Measurements from ENCODE around the gene SLC13A3.

SLC13A3 gene

DNA sequence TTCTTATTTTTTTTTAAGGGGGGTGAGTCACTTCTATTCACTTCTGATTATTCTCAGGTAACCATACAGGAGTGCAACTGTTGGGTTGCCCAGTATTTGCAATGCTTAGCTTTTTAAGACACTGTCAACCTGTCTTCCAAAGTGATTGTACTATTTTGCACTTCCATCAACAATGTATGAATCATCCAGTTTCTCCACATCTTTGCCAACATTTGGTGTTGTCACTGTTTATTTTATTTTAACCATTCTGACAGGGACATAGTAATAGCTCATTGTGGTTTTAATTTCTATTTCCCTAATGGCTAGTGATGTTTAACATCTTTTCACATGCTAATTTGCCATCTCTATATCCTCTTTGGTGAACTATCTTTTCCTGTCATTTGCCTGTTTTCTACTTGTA, 1.4 kb upstream of the SLC13A3 start:
- DNase-seq (ENCODE audit: low read depth, low spot score) = no peak

DNA sequence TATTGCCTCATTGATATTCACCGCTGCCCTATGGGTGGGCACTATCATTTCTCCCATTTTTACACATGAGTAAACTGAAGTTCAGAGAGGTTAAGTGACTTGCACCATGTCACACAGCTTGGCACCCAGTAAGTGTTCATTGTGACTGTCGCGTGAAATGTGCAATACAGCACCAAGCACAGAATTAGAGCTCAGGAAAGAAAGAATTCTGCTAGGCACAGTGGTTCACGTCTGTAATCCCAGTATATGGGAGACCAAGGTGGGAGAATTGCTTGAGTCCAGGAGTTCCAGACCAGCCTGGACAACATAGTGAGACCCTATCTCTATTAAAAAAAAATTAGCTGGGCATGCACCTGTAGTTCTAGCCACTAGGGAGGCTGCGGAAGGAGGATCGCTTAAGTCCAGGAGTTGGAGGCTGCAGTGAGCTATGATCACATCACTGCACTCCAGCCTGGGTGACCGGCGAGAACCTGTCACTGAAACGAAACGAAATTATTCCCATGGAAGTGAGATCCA, 626 bp downstream of the SLC13A3 start:
- DNase-seq (ENCODE audit: low read depth, low spot score) = no peak

DNA sequence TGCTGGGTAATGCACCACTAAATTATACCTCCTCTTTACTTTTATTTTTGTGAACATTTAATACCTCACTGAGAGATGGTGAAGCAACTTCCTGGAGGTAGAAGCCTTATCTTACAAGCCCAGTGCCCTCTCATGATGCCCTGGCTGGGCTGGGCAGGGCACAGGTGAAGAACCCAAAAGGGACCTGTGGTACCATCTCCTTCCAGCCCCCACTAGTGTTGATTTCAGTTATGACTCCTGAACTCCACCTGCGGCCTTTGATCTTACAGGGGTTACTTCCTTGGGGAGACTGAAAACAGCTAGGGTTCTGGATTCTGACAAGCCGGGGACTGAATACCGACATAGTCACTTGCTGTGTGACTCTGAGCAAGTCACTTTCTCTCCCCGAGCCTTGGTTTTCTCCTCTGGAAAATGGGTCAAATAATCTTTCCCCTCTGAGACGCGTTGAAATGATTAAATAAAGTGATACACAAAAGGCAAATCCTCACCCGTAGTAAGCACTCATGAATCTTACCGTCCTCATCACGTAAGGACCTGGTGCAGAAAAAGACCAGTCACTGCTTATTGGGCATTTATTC, 1.2 kb downstream of the SLC13A3 start:
- no peak for DNase-seq (ENCODE audit: low read depth, low spot score)

DNA sequence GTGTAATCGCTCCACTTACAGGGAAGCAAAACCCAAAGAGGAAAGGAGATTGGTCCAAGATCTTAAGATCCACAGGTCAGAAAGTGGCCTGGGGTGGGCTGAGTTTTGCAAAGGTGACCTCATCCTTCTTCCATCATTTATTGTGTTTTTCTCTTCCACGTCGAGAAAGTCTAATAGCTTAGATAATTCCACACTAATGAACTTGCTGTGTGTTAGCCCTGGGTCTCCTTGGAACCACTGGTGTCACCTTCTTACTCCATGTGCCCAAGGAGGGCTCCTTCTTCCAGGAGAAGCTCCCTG, 1.7 kb downstream of the SLC13A3 start:
- no peak for DNase-seq (ENCODE audit: low read depth, low spot score)

DNA sequence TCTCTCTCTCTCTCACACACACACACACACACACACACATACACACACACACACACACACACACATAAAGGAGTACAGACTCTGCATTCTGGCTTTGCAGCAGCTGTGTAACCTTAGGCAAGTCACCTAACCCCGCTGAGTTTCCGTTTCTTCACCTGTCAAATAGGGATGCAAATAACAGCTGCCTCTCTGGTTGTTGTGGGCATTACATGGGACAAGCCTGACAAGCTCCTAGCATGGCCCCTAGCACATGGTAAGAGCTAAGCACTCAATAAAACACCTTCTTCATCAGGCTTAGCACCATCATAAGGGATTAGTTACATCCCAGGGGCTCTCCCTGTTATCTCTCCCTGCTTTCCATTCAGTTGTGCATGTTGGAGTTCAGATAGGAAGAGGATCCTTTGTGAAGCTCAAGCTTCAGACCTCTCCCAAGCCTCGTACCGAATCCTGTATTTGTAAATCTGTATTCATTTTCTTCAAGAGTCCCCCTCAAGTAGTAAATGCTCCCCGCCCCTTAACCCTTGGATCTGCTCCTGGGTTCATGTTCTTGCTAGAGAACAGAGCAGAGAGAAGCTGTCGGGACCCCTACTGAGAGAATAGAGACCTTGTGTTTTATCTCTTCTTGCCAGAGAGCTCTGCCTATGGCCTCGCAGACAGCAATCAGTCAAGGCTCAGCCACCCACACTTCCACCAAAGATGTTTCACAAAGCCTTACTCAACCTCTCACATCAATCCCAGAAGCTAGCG, 2.2 kb downstream of the SLC13A3 start:
- DNase-seq (ENCODE audit: low read depth, low spot score) = no peak

DNA sequence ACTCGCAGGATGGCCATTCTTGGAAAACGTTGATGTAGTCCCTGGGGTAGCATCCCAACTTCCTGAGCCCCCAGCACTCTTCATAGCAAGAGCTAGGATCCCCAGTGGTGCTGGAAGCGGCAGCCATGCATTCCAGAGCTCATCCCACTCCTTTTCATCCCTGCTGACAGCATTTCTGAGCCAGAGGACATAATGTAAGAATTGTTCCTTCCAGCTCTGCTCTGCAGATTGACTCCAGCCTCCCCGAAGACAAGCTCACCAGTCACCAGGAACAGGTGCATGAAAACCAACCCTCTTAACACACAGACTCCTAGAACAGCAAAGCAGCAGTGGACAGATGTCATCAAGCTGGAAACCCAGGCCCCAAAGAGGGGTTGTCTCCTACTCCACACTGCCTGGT, 3.8 kb downstream of the SLC13A3 start:
- DNase-seq (ENCODE audit: low read depth, low spot score) = no peak

DNA sequence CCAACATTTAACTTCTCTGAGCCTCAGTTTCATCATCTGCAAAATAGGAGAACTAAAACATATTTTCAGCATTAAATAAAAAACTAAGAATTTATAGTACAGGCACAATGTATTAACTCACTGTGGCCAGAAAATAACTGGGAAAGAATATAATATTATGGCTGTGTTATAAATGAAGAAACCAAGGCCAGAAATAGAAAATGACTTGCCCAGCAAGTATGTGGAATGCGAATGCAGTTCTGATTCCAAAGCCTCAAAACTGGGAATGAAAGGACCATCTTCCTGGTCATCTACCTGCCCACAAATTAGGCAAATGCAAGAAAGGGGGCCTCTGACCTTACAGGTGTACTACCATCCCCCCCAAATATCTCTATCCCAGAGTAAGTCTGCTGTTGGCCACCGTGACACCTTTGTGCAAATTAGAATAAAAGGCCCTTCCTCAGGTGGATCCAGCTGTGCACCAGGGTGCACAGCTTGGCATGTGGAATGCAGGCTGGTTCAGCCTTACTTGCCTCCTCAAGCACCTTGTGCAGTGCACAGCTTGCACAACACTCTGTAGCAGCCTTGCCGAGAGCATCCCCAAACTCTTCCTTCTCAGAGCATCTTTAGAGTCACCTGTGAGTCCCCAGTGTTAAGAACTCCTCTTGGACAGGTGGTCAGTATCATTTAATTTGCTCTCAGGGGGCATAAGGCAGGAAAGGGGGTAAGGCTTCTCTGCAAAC, 4.4 kb downstream of the SLC13A3 start:
- no peak for DNase-seq (ENCODE audit: low read depth, low spot score)

DNA sequence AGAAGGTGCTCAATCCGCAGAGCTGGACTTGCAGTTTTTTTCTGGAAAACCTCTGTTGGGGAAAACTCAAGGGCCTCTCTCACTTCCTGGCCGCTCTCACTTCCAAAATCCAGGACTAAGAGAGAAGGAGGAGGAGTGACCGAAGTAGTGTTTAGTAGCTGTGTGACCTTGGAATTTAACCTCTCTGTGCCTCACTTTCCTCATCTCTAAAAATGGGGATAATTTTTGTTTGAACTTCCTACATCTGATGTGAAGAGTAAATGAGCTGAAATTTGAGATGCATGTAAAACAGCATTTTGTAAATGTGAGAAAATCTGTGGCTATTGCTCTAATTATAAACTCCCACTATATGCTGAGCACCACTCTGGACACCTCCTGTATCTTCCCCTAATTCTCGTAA, 5.1 kb downstream of the SLC13A3 start:
- DNase-seq (ENCODE audit: low read depth, low spot score) = no peak

DNA sequence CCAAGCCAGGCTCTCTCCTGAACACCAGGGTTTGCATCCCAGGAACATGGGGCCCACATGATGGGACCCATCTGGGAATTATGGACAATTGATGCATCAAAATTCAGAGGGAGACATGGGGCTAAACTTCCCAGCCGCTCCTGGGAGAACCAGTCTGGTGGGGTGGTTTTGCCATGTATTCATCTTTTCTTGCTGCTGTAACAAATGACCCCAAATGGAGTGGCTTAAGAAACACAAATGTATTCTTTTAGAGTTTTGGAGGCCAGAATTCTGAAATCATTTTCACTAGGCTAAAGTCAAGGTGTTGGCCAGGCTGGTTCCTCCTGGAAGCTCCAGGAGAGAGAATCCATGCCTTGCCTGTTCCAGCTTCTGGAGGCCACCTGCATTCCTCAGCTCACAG, 6.5 kb downstream of the SLC13A3 start:
- DNase-seq (ENCODE audit: low read depth, low spot score) = no peak

DNA sequence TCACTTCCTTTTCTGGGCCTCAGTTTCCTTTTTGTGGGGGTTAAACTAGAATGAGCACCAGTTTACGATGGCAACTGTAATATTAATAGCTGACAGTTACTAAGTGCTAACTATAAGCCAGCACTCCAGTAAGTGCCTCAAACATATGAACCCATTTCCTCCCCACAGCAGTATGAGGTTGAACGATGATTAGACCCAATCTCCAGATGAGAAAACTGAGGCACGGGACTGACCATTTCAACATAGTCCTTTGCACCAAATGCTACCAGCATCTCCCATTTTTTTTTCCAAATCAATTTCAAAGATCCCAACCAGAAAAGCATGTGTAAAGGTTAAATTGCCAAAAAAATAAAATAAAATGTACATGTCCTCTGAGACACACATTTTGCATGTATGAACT, 7.1 kb downstream of the SLC13A3 start:
- no peak for DNase-seq (ENCODE audit: low read depth, low spot score)

DNA sequence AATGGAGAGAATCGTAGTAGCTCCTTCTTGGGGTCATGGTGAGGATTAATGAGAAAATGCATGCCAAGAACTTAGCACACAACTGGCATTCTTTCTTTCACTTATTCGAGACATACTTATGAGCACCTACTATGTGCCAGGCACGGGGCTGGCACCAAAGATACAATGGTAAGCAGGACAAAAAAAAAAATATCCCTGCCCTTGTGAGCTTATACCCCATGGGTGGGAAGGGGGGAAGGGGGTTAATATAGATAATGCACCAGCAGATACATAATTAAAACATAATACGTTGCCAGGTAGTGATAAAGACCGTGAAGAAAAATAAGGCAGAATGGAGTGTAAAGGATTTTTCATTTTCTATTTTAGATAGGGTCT, 8.3 kb downstream of the SLC13A3 start:
- DNase-seq (ENCODE audit: low read depth, low spot score) = no peak

DNA sequence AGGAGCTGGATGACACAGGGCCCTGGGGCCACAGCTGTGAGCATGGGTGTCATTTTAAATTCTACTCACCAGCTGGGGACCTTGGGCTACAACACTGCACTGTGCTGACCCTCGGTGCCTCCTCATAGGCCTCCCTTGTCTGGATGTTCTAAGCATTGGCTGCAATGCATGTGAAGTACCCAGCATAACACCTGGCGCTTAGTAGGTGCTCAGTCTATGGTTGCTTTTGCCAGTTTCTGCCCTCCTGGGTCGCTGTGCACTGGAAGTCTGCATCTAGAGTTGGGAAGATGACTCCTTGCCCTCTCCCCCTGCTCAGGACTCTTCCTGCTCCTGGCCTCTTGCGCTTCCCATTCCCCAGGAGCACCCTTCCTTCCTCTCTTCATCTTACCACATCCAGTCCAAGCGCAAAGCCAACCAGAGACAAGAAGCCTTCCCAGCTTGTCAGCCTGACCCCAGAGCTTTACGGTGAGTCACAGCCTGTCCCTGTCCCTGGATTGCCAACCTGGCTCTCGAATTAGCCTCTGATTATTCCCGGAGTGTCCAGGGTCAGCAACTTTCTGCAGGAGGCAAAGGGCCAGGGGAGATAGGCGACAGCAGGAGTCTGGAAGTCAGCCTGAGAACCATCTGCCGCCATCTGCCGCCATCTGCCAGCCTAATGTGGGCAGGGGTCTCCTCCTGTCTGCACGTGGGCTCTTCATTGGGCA, 8.8 kb downstream of the SLC13A3 start:
- DNase-seq (ENCODE audit: low read depth, low spot score) = no peak

DNA sequence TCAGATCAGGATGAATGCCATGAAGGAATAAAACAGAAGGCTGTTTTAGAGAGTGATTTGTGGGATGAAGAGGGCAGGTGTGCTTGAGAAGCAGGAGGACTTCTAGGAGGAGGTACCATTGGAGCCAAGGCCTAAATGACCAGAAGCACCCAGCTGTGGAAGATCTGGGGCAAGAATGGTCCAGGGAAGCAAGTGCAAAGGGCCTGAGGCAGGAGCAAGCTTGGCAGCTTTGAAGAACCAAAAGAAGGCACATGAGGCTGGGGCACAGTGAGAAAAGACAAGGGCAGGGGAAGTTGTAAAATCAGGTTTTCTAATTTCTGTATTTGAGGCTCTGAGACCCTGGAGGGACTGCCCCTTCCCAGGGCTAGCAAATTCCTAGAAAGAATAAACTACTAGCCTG, 9.8 kb downstream of the SLC13A3 start:
- no peak for DNase-seq (ENCODE audit: low read depth, low spot score)

DNA sequence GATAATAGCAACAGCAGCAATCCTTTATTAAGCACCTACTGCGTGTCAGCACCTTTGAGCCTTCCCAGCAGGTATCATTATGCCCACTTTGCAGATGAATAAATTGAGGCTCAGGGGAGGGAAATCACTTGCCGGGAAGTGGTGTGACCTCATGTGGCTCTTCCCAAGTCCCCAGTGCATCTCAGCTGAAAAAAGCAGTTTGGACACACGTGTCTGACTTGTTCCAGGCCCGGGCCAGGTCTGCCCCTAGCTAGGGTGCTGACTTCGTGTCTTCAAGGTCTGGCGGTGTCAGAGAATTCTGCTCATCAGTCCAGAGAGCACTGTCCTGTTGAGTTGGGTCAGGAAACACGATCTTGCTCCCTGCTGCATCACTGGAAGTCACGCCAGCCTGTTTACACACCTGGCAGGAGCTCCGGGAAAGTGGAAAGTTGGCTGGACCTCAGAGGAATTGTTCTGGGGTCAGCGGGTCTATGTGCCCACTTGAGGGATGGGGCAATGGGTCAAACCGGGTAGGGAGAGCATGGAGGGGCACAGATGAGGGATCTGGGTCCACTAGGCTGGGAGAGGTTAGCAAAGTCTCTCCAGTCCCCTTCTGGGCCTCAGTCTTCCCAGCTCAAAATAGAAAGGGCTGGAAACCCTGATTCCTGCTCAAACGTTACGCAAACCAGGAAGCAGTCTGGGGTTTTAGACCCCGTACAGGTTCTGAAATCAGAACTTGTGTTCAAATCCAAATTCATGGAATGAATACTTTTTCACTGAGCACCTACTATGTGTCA, 10.5 kb downstream of the SLC13A3 start:
- DNase-seq (ENCODE audit: low read depth, low spot score) = no peak

DNA sequence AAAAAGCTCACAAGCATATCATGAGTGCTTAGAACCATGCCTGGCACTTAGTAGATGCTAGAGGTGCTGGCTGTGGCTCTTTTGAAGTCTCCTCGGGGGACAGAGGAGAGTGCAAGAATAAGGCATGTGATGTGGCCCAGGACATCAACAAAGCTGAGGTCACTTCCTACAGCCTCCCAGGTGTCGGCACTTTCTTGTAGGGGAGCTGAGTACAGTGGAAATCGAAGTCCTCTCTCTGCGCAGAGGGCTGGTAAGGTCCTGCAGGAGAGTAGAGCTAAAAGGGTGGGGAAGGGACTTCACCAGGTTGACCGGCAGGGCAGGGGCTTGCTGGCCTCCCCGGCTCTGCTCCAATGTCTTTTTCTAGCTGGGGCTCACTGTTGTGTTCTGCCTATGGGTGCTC, 11.2 kb downstream of the SLC13A3 start:
- DNase-seq (ENCODE audit: low read depth, low spot score) = no peak

DNA sequence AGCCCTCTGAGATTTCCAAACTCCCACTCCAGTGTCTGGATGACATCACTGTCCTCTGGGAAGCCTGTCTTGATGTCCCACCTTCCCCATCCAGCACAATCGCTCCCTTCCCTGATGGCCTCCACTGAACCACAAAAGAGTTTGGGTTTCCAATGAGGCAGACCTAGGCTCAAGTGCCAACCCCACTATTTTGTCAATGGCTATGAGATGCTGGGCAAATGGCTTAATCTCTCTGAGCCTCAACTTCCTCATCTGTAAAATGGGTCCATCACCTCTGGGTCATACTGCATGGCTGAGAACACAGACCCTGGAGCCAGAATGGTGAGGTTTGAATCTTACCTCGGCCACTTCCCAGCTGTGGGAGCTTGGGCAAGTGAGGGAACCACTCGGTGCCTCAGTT, 11.7 kb downstream of the SLC13A3 start:
- DNase-seq (ENCODE audit: low read depth, low spot score) = no peak

DNA sequence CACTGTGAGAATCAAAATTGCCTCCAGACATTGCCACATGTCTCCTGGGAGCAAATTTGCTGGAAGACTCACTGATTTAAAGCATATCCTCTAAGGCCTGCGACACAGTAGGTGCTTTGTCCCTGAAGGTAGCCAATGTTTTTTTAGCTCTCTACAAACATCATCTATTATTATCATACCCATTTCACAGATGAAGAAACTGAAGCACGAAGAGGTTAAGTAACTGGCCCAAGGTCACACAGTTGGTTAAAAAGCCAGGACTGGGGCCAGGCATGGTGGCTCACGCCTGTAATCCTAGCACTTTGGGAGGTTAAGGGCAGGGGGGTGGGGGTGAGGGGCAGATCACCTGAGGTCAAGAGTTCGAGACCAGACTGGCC, 12.4 kb downstream of the SLC13A3 start:
- no peak for DNase-seq (ENCODE audit: low read depth, low spot score)

DNA sequence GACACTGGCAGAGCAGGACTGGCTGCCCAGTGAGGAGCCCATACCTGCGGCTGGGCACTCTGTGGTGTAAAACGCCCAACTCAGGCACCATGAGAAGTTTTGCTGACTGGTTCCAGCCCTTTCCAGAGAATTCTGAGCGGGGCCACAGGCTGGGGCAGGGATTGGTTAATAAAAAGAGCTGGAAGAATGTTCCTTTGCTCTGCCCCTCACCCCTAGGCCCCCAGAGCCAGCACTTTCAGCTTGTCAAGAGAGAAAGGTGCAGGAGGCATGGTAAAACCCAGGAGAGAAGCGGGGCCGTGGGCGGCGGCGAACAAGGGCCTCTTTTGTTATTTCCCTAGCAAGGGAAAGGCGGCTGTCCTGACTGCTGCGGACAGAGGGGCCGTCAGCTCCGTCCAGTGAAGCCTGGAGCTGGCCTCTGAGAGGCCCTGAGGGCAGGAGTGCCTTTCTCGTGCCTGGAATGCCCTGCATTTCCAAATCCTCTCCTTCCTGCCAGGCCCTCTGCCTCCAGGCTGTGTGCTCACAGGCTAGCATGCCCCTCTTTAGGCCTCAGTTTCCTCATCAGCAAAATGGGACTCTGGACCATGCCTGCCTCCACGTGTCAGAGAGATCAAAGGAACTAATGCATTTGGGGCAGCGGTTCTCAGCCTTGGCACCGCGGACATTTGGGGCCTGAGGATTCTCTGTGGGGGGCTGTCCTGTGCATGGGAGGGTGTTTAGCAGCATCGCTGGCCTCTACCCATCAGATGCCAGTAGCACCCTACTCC, 12.9 kb downstream of the SLC13A3 start:
- no peak for DNase-seq (ENCODE audit: low read depth, low spot score)

DNA sequence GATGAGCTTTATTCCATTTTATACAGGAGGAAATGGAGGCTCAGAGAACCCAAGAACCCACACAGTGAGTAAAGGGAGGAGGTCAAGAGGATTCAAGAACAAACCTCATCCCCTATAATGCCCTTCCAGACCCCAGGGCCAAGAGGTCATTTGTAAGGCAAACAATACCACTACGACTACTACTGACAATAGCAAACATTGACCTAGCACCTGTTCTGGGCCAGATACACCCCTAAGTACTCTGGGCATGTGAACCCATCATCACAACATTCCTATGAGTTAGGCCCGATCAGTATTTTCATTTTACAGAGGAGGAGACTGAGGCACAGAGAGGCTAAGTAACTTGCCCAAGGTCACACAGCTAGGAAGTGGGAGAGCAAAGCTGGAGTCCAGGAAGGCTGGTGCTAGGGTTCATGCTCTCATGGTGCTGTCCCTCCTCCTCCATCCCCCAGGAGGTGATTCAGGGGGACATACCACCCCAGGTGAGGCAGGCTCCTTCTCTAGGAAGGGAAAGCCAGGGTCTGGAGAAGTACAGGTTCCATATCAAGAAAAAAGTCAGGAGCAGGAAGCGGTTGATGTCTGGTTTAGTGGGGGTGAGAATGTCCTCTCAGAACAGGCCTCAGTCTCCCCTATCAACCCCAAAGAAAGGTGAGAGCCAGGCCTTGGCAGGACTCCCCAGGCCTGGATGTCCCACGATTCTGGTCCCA, 13.7 kb downstream of the SLC13A3 start:
- no peak for DNase-seq (ENCODE audit: low read depth, low spot score)

DNA sequence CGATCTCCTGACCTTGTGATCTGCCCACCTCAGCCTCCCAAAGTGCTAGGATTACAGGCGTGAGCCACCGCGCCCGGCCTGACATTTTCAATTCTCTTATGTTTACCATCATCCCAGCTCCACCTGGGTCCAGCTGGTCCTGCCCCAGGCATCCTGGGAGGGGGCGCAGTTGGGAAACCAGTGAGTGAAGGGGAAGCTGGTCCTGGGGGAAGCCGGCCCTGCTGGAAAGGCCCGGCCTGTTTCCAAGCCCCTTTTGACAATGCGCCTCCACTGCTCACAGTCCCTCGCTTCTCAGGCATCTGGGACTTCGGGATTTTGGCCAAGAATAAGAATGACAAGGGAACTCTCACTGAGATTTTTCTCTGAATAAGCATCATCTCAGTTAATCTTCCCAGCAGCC, 14.2 kb downstream of the SLC13A3 start:
- DNase-seq (ENCODE audit: low read depth, low spot score) = no peak

All from activated naive CD8-positive, alpha-beta T cell treated with anti-CD3 and anti-CD28 coated beads, Interleukin-2, amount 50 U/mL, for 16 hours (primary cell).